Fibroblast of lung (primary cell): ENCODE data around the gene HDLBP. TPM values are rescaled to one million over a fixed set of nuclear protein-coding genes. Genes with fewer than 3 reads are reported as not detected.

Experiments
- DNase-seq, 2 donors: peaks; one replicate each; pipeline versions ENCODE4 v3.0.0 to v3.0.0-alpha.2; 2010; ENCODE audit warnings: low read depth in 2 of 2
- H2AFZ ChIP-seq: 2 replicates; pipeline ENCODE4 v1.5.1; 2012; ENCODE audit warnings: low read length, control low read depth, inconsistent platforms
- H3K27ac ChIP-seq: 2 replicates; pipeline ENCODE4 v1.5.1; 2011; ENCODE audit warnings: low read length, control low read depth; ENCODE audit not compliant: insufficient read depth
- H3K27me3 ChIP-seq: 2 replicates; pipeline ENCODE4 v1.5.1; 2011; ENCODE audit warnings: mild to moderate bottlenecking, low read length; ENCODE audit not compliant: control insufficient read depth, insufficient read depth
- H3K36me3 ChIP-seq: 2 replicates; pipeline ENCODE4 v1.5.1; 2011; ENCODE audit warnings: low read length; ENCODE audit not compliant: control insufficient read depth, insufficient read depth
- H3K4me1 ChIP-seq: 2 replicates; pipeline ENCODE4 v1.5.1; 2011; ENCODE audit warnings: low read length; ENCODE audit not compliant: control insufficient read depth, insufficient read depth; ENCODE audit errors: extremely low read depth
- H3K4me2 ChIP-seq: 2 replicates; pipeline ENCODE4 v1.5.1; 2011; ENCODE audit warnings: low read length, control low read depth; ENCODE audit not compliant: insufficient read depth; ENCODE audit errors: extremely low read depth
- H3K4me3 ChIP-seq, 4 experiments: fragments of 200-600 bp in 1 of 4; sonication (generic) in 1 of 4; replicated peaks in 1 of 4; 2 replicates each; pipeline ENCODE4 v1.5.1; 2011 to 2016; ENCODE audit warnings: low read length in 4 of 4, low read depth in 3 of 4, mild to moderate bottlenecking in 3 of 4, control low read depth in 2 of 4, inconsistent platforms in 1 of 4, mixed read lengths in 1 of 4; ENCODE audit not compliant: insufficient read depth in 1 of 4; ENCODE audit errors: control extremely low read depth in 1 of 4
- H3K79me2 ChIP-seq: 2 replicates; pipeline ENCODE4 v1.5.1; 2012; ENCODE audit warnings: mild to moderate bottlenecking, low read length, inconsistent platforms; ENCODE audit not compliant: control insufficient read depth, insufficient read depth
- H3K9ac ChIP-seq: 2 replicates; pipeline ENCODE4 v1.5.1; 2011; ENCODE audit warnings: mild to moderate bottlenecking, low read length, control low read depth; ENCODE audit not compliant: insufficient read depth
- H3K9me3 ChIP-seq: 2 replicates; pipeline ENCODE4 v1.5.1; 2012; ENCODE audit warnings: low read depth, low read length; ENCODE audit not compliant: control insufficient read depth, insufficient read depth
- H4K20me1 ChIP-seq: 2 replicates; pipeline ENCODE4 v1.5.1; 2011; ENCODE audit warnings: low read length; ENCODE audit not compliant: control insufficient read depth, insufficient read depth; ENCODE audit errors: extremely low read depth
- EZH2 ChIP-seq: IDR thresholded peaks from 2 replicates; pipeline ENCODE4 v1.5.1; 2012; ENCODE audit warnings: low read length, control low read depth, mild to moderate bottlenecking; ENCODE audit errors: missing control alignments
- polyA plus RNA-seq, 2 donors: library from polyadenylated mRNA; depleted of rRNA in 1 of 2; stranded (reverse) in 1 of 2; unstranded in 1 of 2; fragments of >200 nt; gene quantifications; 2 replicates each; pipeline ENCODE4 v1.2.1, GENCODE V29; 2011 to 2012; ENCODE audit warnings: missing spikeins in 1 of 2
- total RNA-seq: library from RNA; depleted of rRNA; stranded (reverse); fragments of >200 nt; gene quantifications from 2 replicates; pipeline ENCODE4 v1.2.1, GENCODE V29; 2014
- TF ChIP-seq, protein P1 (sequence below), 2 donors: IDR thresholded peaks in 1 of 2; conservative IDR thresholded peaks in 1 of 2; 1 replicate in 1 of 2; 2 replicates in 1 of 2; pipeline ENCODE4 v1.5.1; 2011 to 2012; ENCODE audit warnings: low read length in 2 of 2, control low read depth in 1 of 2, inconsistent platforms in 1 of 2, low read depth in 1 of 2, mild to moderate bottlenecking in 1 of 2

HDLBP gene
- total and polyA plus RNA-seq, 2 donors (not counting 1 experiment from before 2014, with no cell fraction given): 626 to 1,354 TPM

DNA sequence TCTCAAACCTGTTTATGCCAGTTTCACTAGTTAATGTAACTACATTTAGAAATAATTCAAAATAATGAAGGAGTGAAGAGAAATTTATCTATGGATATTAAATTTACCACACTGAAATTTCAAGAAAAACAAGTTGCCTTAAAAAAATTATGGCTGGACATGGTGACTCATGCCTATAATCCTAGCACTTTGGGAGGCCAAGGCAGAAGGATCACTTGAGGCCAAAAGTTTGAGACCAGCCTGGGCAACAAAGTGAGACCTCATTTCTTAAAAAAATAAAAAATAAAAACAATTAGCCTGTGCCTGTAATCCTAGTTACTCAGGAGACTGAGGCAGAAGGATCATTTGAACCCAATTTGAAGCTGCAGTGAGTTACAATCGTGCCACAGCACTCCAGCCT is 29.9 kb downstream of the HDLBP start:
- Histone ChIP-seq H3K4me1 (no peaks in the 10 kb centered on the region), H3K36me3 (no peaks in the 10 kb centered on the region), H2AFZ (no peak overlapping the region), H3K9ac (no peak overlapping the region), H3K9me3 (no peaks in the 10 kb centered on the region), H3K4me2 (no peak overlapping the region), H3K27ac (no peak overlapping the region), H3K27me3 (no peaks in the 10 kb centered on the region), H3K79me2 (peaks cover 71% of the 10 kb centered on the region), H3K4me3 (no peak overlapping the region), H4K20me1 (no peaks in the 10 kb centered on the region)
- TF ChIP-seq, protein P1, sequence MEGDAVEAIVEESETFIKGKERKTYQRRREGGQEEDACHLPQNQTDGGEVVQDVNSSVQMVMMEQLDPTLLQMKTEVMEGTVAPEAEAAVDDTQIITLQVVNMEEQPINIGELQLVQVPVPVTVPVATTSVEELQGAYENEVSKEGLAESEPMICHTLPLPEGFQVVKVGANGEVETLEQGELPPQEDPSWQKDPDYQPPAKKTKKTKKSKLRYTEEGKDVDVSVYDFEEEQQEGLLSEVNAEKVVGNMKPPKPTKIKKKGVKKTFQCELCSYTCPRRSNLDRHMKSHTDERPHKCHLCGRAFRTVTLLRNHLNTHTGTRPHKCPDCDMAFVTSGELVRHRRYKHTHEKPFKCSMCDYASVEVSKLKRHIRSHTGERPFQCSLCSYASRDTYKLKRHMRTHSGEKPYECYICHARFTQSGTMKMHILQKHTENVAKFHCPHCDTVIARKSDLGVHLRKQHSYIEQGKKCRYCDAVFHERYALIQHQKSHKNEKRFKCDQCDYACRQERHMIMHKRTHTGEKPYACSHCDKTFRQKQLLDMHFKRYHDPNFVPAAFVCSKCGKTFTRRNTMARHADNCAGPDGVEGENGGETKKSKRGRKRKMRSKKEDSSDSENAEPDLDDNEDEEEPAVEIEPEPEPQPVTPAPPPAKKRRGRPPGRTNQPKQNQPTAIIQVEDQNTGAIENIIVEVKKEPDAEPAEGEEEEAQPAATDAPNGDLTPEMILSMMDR (conservative IDR thresholded peaks at IDR 0.05 in 1 of 2, IDR thresholded peaks at IDR 0.05 in 1 of 2; ENCODE audit: low read depth in 1 of 2, low read length in 2 of 2): no peak
- TF ChIP-seq EZH2: no peak
- no peak for DNase-seq

DNA sequence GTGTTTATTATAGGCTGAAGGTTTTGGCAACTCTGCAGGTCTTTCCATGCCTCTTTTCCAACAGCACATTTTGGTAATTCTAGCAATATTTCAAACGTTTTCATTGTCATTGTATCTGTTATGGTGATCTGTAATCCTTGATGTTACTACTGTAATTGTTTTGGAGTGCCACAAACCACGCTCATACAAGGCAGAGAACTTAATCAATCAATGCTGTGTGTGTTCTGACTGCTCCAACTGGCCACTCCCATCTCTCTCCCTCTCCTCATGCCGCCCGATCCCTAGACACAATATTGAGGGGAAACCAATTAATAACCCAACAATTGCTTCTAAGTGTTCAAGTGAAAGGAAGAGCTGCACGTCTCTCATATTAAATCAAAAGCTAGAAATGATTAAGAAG is 32.9 kb downstream of the HDLBP start:
- no peaks in the 10 kb centered on the region for H3K9me3 ChIP-seq
- H3K4me2 ChIP-seq: no peak overlapping the region
- H3K27me3 ChIP-seq: no peaks in the 10 kb centered on the region
- no peak overlapping the region for H3K4me3 ChIP-seq
- H3K79me2 ChIP-seq: peaks cover 68% of the 10 kb centered on the region
- no peak overlapping the region for H3K9ac ChIP-seq
- TF ChIP-seq, protein P1 (conservative IDR thresholded peaks at IDR 0.05 in 1 of 2, IDR thresholded peaks at IDR 0.05 in 1 of 2; ENCODE audit: low read depth in 1 of 2, low read length in 2 of 2): no peak
- no peak for TF ChIP-seq EZH2
- no peaks in the 10 kb centered on the region for H3K4me1 ChIP-seq
- no peak overlapping the region for H2AFZ ChIP-seq
- no peak overlapping the region for H3K27ac ChIP-seq
- H4K20me1 ChIP-seq: no peaks in the 10 kb centered on the region
- H3K36me3 ChIP-seq: no peaks in the 10 kb centered on the region
- DNase-seq: no peak

DNA sequence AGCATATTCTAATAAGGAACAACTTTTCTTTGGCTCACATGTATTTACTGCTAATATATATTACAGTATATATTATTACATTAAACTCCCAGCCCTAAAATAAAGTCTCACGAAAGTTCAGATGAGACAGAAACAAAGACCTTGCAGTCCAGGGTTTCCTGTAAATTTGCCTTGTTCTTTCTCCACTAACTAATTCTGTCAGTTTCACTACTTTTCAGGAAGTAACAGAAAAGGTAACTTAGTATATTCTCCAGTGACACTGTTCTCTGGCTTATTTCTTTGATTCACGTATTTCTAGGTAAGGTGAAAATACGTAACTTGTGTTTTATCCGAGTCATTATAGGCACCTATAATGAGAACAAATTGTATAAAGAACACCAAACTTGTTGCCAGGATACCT is 35.2 kb downstream of the HDLBP start:
- Histone ChIP-seq H3K27ac (no peak overlapping the region), H4K20me1 (no peaks in the 10 kb centered on the region), H3K4me3 (no peak overlapping the region), H3K27me3 (no peaks in the 10 kb centered on the region), H3K9ac (no peak overlapping the region), H3K36me3 (no peaks in the 10 kb centered on the region), H3K4me1 (no peaks in the 10 kb centered on the region), H3K79me2 (peaks cover 59% of the 10 kb centered on the region), H3K9me3 (no peaks in the 10 kb centered on the region), H3K4me2 (no peak overlapping the region), H2AFZ (no peak overlapping the region)
- TF ChIP-seq, protein P1 (conservative IDR thresholded peaks at IDR 0.05 in 1 of 2, IDR thresholded peaks at IDR 0.05 in 1 of 2; ENCODE audit: low read depth in 1 of 2, low read length in 2 of 2): no peak
- no peak for TF ChIP-seq EZH2
- DNase-seq: no peak
